SK-N-SH (cell line): ENCODE data around the gene PRKG1.

Experiments used
- CHD2 ChIP-seq: fragments of 150-350 bp; IDR thresholded peaks from 2 replicates; pipeline ENCODE4 v1.6.1; 2018; ENCODE audit warnings: low read length; ENCODE audit not compliant: partially characterized antibody
- CTCF ChIP-seq: fragments of 200-600 bp; sonication (generic); IDR thresholded peaks from 2 replicates; pipeline ENCODE4 v1.6.1; 2017; ENCODE audit warnings: antibody characterized with exemption, mild to moderate bottlenecking, moderate library complexity
- GABPA ChIP-seq: IDR thresholded peaks from 2 replicates; pipeline ENCODE4 v1.4.0; 2012; ENCODE audit warnings: low read depth, mild to moderate bottlenecking
- MAX ChIP-seq: IDR thresholded peaks from 2 replicates; pipeline ENCODE4 v1.4.0; 2012; ENCODE audit warnings: low read depth
- POLR2AphosphoS5 ChIP-seq: IDR thresholded peaks from 2 replicates; pipeline ENCODE4 v1.6.1; 2012; ENCODE audit warnings: low read depth, low read length
- RAD21 ChIP-seq: IDR thresholded peaks from 2 replicates; pipeline ENCODE4 v1.6.1; 2012; ENCODE audit warnings: mild to moderate bottlenecking, low read length
- SIN3A ChIP-seq: IDR thresholded peaks from 2 replicates; pipeline ENCODE4 v1.6.1; 2012; ENCODE audit warnings: low read depth, mild to moderate bottlenecking, low read length, moderate library complexity, borderline replicate concordance
- TEAD4 ChIP-seq: IDR thresholded peaks from 2 replicates; pipeline ENCODE4 v1.4.0; 2012; ENCODE audit warnings: mild to moderate bottlenecking, borderline replicate concordance; ENCODE audit not compliant: insufficient read depth
- USF1 ChIP-seq: IDR thresholded peaks from 2 replicates; pipeline ENCODE4 v1.4.0; 2012; ENCODE audit warnings: low read depth, borderline replicate concordance
- TF ChIP-seq, protein P1 (sequence below): fragments of 150-350 bp; IDR thresholded peaks from 2 replicates; pipeline ENCODE4 v1.6.1; 2017; ENCODE audit warnings: antibody characterized with exemption, low read length, low read depth, borderline replicate concordance

- TF ChIP-seq CTCF, result no peak
- TF ChIP-seq GABPA, result no peak
- TF ChIP-seq, protein P1, sequence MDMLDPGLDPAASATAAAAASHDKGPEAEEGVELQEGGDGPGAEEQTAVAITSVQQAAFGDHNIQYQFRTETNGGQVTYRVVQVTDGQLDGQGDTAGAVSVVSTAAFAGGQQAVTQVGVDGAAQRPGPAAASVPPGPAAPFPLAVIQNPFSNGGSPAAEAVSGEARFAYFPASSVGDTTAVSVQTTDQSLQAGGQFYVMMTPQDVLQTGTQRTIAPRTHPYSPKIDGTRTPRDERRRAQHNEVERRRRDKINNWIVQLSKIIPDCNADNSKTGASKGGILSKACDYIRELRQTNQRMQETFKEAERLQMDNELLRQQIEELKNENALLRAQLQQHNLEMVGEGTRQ, result no peak
- no peak for TF ChIP-seq CHD2
- no peak for TF ChIP-seq USF1
- TF ChIP-seq POLR2AphosphoS5, result no peak
- no peak for TF ChIP-seq TEAD4
- TF ChIP-seq MAX, result no peak
- no peak for TF ChIP-seq RAD21
- no peak for TF ChIP-seq SIN3A
Observed at GRCh38 chr10:52187521-52188258, 1113.4 kb downstream of the PRKG1 start.
